K562 (cell line): Measurements from ENCODE around the gene SCRN2.

Experiments
- CEBPB ChIP-seq: fragments of 450-650 bp; IDR thresholded peaks from 2 replicates; pipeline ENCODE4 v1.6.1; 2016; ENCODE audit warnings: missing genetic modification characterization, missing compliant biosample characterization
- CTCF ChIP-seq, 3 experiments: IDR thresholded peaks in 2 of 3; conservative IDR thresholded peaks in 1 of 3; 2 replicates each; pipeline ENCODE4 v1.5.1; 2011 to 2012; ENCODE audit warnings: low read length in 3 of 3, mild to moderate bottlenecking in 3 of 3, control low read depth in 2 of 3, improper control_type of control experiment in 1 of 3, inconsistent platforms in 1 of 3, low read depth in 1 of 3, mixed read lengths in 1 of 3, moderate library complexity in 1 of 3; ENCODE audit not compliant: insufficient read depth in 2 of 3
- MAFG ChIP-seq: fragments of 450-650 bp; conservative IDR thresholded peaks from 2 replicates; pipeline ENCODE4 v1.6.1; 2016; ENCODE audit warnings: missing genetic modification characterization, missing compliant biosample characterization
- REST ChIP-seq, 2 experiments: fragments of 450-650 bp; formaldehyde crosslinking in 1 of 2; IDR thresholded peaks; 2 replicates each; pipeline versions ENCODE4 v1.4.0 to v1.6.1; 2014 to 2020; ENCODE audit warnings: mild to moderate bottlenecking in 2 of 2, borderline replicate concordance in 1 of 2, low read depth in 1 of 2
- SMAD1 ChIP-seq: fragments of 150-350 bp; IDR thresholded peaks from 2 replicates; pipeline ENCODE4 v1.6.1; 2014; ENCODE audit warnings: low read length, low read depth; ENCODE audit not compliant: partially characterized antibody
- ZKSCAN1 ChIP-seq: fragments of 150-350 bp; IDR thresholded peaks from 2 replicates; pipeline ENCODE4 v1.6.1; 2016; ENCODE audit warnings: low read depth, low read length
- ZNF124 ChIP-seq: sonication (generic); formaldehyde crosslinking; IDR thresholded peaks from 2 replicates; pipeline ENCODE4 v1.8.1; 2022; ENCODE audit warnings: missing genetic modification reagents
- ZNF407 ChIP-seq: fragments of 450-650 bp; IDR thresholded peaks from 2 replicates; pipeline ENCODE4 v1.6.1; 2016; ENCODE audit warnings: low read depth

- TF ChIP-seq ZNF407: no peak
- TF ChIP-seq CEBPB (tag): no peak
- no peak for TF ChIP-seq REST (IDR thresholded peaks at IDR 0.05; ENCODE audit: borderline replicate concordance)
- TF ChIP-seq REST (CRISPR knock-in tag; IDR thresholded peaks at IDR 0.05; ENCODE audit: low read depth): no peak
- no peak for TF ChIP-seq ZKSCAN1
- TF ChIP-seq SMAD1: no peak
- no peak for TF ChIP-seq CTCF (IDR thresholded peaks at IDR 0.05 in 2 of 3, conservative IDR thresholded peaks at IDR 0.05 in 1 of 3; ENCODE audit: insufficient read depth in 2 of 3, low read depth in 1 of 3, low read length in 3 of 3)
- TF ChIP-seq ZNF124 (CRISPR knock-in tag): no peak
- no peak for TF ChIP-seq MAFG
Observed at GRCh38 chr17:47831934-47832327, 9.1 kb downstream of the SCRN2 start.
